CD4-positive, alpha-beta T cell treated with Interleukin-21 for 1 hour (primary cell): ENCODE measurements around the gene VAV2.
A peak's percentile ranks its signal among the peaks of the same experiment; 100 is the strongest.

Source experiments
- DNase-seq: peaks from one replicate; pipeline ENCODE4 v3.0.0-alpha.2; 2020

Gene VAV2, protein sequence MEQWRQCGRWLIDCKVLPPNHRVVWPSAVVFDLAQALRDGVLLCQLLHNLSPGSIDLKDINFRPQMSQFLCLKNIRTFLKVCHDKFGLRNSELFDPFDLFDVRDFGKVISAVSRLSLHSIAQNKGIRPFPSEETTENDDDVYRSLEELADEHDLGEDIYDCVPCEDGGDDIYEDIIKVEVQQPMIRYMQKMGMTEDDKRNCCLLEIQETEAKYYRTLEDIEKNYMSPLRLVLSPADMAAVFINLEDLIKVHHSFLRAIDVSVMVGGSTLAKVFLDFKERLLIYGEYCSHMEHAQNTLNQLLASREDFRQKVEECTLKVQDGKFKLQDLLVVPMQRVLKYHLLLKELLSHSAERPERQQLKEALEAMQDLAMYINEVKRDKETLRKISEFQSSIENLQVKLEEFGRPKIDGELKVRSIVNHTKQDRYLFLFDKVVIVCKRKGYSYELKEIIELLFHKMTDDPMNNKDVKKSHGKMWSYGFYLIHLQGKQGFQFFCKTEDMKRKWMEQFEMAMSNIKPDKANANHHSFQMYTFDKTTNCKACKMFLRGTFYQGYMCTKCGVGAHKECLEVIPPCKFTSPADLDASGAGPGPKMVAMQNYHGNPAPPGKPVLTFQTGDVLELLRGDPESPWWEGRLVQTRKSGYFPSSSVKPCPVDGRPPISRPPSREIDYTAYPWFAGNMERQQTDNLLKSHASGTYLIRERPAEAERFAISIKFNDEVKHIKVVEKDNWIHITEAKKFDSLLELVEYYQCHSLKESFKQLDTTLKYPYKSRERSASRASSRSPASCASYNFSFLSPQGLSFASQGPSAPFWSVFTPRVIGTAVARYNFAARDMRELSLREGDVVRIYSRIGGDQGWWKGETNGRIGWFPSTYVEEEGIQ

DNA sequence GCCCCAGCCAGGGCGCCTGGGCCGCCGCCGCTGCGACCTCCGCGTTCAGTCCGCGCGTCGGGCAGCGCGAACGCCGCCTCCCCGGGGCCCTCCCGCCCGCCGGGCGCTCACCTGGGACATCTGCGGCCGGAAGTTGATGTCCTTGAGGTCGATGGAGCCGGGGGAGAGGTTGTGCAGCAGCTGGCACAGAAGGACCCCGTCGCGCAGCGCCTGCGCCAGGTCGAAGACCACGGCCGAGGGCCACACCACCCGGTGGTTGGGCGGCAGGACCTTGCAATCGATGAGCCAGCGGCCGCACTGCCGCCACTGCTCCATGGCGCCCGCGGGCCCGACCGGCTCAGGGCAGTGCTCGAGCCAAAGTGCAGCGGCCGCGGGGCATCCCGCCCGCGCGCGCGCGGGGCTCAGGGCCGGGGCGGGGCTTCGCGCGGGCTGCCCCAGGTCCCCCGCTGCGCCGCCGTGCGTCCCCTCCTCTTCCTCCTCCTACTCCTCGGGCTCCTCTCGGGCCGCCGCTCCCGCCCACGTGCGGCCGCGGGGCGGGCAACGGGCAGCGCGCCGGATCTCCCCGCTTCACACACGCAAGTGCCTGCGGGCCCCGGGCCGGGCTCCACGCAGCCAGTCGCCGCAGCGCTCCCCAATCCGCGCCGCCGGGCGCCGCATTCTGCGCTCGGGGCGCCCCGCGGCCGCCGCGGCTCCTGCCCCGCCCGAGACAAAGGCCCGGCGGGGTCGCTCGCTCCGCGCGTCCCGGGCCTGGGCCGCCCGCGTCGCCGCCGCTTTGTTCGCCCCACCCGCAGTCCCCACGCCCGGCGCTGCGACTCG, at the start of gene VAV2:
Gene VAV2, minus strand, starts transcription at position 361 of the 816 bp plus-strand sequence. Its CDS starts 46 bp downstream, at position 315.
- DNase-seq, result peak; percentile 46

DNA sequence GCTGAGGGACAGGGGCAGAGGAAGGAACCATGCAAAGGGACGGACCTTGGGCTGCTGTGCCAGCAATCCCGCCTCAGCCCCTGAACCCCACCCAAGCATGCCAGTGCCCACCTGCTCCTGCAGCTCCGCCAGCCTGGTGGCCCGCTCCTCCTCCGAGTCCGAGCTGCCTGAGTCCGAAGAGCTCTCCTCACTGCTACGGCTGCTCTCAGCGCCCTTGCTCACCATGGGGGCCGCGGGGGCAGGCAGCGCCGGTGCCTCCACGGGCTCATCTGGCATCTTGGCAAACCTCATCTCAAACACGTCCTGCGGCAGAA, 49.5 kb upstream of the VAV2 start:
- no peak for DNase-seq

- no peak for DNase-seq
Measured at GRCh38 chr9:134040781-134041648, 48.9 kb upstream of the VAV2 start.

- no peak for DNase-seq
Measured at GRCh38 chr9:134040176-134040565, 48.0 kb upstream of the VAV2 start.

GRCh38 chr9:134039386-134040175, 47.5 kb upstream of the VAV2 start:
- no peak for DNase-seq

DNA sequence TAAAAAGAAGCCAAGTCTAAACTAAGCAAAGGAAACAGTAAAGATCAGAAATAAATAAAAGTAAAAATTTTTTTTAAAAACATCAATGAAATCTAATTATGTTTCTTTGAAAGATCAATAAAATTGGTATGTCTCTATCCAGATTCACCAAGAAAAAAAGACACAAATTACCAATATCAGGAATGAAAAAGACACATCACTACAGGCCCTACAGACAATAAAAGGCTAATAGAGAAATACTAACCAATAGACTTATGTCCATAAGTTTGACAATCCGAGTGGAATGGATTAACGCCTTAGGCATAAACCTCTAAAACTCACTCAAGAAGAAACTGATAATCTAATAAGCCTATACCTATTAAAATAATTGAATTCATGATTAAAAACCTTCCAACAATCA, 45.5 kb upstream of the VAV2 start:
- no peak for DNase-seq

DNA sequence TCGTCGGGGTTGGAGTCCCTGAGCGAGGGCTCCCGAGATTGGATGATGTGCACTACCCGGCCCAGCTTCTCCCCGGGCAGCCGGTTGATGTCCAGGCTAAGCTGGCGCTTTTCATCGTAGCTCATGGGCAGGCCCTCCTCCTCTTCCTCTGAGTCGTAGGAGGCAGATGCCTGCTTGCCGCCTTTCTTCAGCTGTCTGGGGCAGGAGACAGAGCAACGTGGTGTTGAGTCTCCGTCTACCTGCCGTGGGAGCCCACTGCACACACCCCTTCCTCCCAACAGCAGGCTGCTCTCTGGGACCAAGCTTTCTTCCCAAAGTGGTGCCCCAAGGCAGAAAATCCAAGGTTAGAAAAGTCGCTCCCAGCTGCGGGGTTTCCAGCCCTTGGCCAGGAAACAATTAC, 44.0 kb upstream of the VAV2 start:
- no peak for DNase-seq

GRCh38 chr9:134035041-134036039, 43.2 kb upstream of the VAV2 start:
- DNase-seq, result no peak

GRCh38 chr9:134034215-134035040, 42.3 kb upstream of the VAV2 start:
- DNase-seq, result no peak

GRCh38 chr9:134033516-134034214, 41.5 kb upstream of the VAV2 start:
- DNase-seq, result no peak

DNA sequence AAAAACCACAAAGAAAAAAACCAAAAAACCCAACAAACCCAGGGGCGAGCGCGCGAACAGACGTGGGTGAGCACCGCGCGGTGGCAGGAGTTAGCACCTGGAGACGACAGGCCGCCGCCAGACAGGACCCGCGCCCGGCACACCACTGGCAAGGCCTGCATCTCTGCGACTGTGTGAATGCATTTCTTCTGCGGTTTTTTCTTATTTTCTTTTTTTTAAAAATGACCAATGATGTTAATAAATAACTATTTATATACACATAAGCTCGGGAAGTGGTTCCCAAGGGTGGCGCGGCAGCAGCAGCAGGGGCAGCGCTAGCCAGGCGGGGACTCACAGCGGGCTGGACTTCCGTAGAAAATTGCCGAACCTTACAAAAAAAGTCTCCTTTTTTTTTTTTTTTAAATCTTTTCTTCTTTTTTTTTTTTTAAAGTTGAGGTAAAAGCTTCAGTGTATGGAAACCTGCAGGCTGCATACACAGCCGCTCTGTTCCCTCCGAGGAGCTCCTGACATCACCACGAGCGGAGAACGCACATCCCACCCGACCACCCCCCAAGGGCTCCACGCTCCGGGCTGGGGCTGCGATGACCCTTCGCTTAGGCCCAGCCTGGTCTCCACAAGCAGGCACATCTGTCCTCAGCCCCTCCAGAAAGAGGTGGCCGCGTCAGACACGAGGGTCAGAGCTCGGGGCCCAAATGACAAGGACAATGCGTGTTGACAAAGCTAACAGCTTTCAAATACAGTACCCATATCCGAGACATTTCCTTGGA, 40.5 kb upstream of the VAV2 start:
- DNase-seq, result no peak

- no peak for DNase-seq
Measured at GRCh38 chr9:134031783-134032182, 39.7 kb upstream of the VAV2 start.

DNA sequence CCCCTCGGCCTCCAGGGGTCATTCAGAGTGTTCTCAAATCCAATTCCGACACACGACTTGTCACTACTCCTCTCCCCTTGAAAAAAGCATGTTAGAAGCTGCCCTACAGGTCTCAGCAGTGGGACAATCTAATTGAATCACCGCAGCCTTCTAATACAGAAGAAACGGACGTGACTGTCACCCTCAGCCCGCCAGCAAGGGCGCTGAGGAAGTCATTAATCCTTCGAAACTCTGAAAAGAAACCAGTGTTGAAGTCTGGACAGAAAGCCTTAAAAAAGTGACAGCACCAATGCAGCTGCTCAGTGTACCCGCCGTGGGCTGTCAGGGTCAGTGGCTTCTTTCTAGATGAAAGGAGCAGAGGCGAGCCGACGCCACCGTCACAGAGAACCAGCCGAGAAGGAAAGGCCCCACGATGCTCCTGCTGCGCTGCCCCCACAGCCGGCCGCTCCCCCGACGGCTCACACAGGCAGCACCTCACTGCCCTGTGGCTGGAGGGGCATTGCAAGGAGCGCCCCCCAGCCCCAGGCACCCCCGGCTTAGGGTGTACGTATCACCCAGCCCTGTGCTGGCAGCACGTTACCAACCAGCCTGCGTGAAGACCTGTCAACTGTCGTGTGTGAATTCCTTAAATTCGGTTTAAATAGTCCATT, 38.8 kb upstream of the VAV2 start:
- no peak for DNase-seq

DNA sequence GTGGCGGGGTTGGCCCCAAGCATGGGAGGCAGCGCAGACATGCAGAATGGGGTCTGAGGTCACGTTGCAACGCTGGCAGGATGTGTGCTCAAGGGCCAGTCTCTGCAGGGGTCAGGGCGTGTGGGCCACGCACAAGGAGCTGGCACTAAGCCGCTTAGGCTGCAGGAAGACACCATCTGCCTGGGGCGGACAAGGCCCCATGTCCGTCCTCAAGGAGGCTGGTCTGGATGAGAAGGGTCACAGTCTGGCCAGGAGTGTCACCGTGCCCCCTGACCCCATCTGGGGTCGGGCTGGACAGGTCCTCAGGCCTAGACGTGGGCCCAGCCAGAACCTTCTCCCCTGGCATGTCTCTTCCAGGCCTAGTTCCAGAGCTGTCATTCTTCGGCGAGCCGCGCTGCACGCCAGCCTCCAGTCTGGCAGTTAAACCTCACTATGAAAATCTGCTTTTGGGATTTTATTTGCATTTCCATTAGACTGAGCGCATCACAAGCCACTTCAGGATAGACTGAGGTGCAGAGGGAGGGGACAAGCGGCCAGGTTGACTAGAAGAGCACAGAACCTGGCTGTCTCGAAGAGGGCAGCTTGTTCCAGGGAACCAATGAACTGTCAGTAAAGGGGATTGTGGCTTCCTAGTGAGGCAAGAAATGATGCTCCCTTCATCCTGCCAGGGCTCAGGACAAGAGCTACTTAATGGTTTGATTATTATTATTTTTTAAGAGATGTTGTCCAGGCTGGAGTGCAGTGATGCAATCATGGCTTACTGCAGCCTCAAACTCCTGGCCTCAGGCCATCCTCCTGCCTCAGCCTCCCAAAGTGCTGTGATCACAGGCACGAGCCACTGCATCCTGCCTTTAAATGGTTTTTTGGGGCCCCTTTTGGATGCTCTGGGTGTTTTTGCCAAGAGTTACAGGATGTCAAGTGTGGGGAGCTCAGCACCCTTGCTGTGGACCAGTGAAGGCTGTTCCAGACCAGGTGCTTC, 37.4 kb upstream of the VAV2 start:
- DNase-seq, result no peak

- DNase-seq, result no peak
Measured at GRCh38 chr9:134028575-134029247, 36.6 kb upstream of the VAV2 start.
